DOHH2 (cell line): ENCODE results near the gene ARRB1.

Experiments used
- CTCF ChIP-seq: fragments of 200-600 bp; sonication (generic); IDR thresholded peaks from one replicate; pipeline ENCODE4 v1.5.1; 2014; ENCODE audit warnings: antibody characterized with exemption, mild to moderate bottlenecking, low read depth, low read length; ENCODE audit not compliant: poor library complexity, severe bottlenecking
- EZH2phosphoT487 ChIP-seq: fragments of 200-600 bp; sonication (generic); IDR thresholded peaks from 2 replicates; pipeline ENCODE4 v1.6.1; 2017; ENCODE audit warnings: borderline replicate concordance, mild to moderate bottlenecking, antibody characterized with exemption, low read length, moderate library complexity, mixed read lengths

GRCh38 chr11:75380245-75380644 is 28.8 kb upstream of the ARRB1 start:
- TF ChIP-seq CTCF (no peak), EZH2phosphoT487 (no peak)
